Central memory CD8-positive, alpha-beta T cell (primary cell): ENCODE results near the gene PIEZO2.
"Not testable (repeated sequence)": the region's sequence is repeated elsewhere in the genome, so short reads cannot be mapped to it uniquely, and the experiment has no call there.

Experiments
- ATAC-seq: fragments of 150-1000 bp; cut with Tn5 transposase; replicated peaks from 2 replicates; pipeline ENCODE4 v1.10.0; 2022; ENCODE audit warnings: mild to moderate bottlenecking, moderate FRiP score, moderate number of reproducible peaks; ENCODE audit not compliant: poor library complexity, severe bottlenecking; ENCODE audit errors: extremely low read depth
- DNase-seq, 2 donors: peaks; one replicate each; pipeline ENCODE4 v3.0.0; 2021; ENCODE audit warnings: low spot score in 2 of 2
- H3K27ac Mint-ChIP-seq: one replicate; pipeline ENCODE4 v1.8.0; 2022; ENCODE audit warnings: low read depth, mild to moderate bottlenecking, moderate library complexity, mixed read lengths
- H3K27me3 Mint-ChIP-seq: one replicate; pipeline ENCODE4 v1.8.0; 2022; ENCODE audit warnings: mixed read lengths
- H3K36me3 Mint-ChIP-seq: one replicate; pipeline ENCODE4 v1.8.0; 2022; ENCODE audit warnings: mild to moderate bottlenecking, moderate library complexity, mixed read lengths; ENCODE audit not compliant: insufficient read depth
- H3K4me1 Mint-ChIP-seq: one replicate; pipeline ENCODE4 v1.8.0; 2022; ENCODE audit warnings: mixed read lengths
- H3K4me3 Mint-ChIP-seq: one replicate; pipeline ENCODE4 v1.8.0; 2022; ENCODE audit warnings: mild to moderate bottlenecking, moderate library complexity, mixed read lengths
- H3K9me3 Mint-ChIP-seq: one replicate; pipeline ENCODE4 v1.8.0; 2022; ENCODE audit warnings: mixed read lengths

The PIEZO2 gene

DNA sequence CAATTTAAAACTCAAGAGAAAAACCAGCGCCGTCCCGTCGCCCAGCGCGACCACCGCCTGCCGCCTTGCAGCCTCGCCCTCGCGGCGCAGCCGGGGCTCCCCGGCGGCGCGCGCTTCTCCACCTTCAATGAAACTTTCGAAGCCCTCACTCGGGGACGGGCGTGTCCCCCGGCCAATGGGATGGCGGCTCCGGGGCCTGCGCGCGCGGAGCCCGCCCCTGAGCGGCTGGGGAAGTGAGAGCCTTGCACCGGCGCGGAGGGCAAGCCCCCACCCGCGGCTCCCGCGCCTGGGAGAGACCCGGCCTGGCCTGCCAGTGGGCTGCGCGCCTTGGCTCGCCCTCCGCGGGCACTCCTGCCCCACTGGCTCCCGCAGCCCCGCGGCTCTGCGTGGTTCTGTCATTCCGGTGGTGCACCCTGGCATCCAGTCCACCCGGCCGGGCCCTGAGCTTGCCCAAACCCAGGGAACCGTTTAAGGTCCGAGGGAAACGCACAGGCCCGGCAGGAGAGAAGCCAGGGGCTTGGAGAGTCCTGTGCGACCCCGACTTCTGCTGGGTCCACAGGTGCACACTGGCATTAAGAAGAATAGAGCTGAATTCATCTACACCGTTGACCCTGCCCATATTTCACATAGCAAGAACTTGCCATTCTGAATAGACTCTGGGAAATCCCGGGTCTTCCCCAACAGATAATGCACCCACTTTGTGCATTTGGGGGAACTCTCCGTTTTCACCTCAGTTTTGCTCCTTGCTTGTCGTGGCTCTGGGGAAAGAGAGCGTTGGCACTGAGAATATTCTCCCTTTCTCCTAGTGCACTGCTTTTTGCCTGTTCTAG, at the start of gene PIEZO2:
TSS of gene PIEZO2 (minus strand) at position 129 of the 830 bp plus-strand sequence. CDS start 981 bp downstream, outside the sequence.
- no peak for DNase-seq
- Mint-ChIP-seq H3K4me3 (no peak within 1 kb of the TSS), H3K27me3 (peaks cover 27% of the 10 kb centered on the region), H3K9me3 (peaks cover 4% of the 10 kb centered on the region), H3K4me1 (no peaks in the 10 kb centered on the region), H3K36me3 (no peaks in the 10 kb centered on the region), H3K27ac (no peak within 1 kb of the TSS)
- no peak for ATAC-seq

DNA sequence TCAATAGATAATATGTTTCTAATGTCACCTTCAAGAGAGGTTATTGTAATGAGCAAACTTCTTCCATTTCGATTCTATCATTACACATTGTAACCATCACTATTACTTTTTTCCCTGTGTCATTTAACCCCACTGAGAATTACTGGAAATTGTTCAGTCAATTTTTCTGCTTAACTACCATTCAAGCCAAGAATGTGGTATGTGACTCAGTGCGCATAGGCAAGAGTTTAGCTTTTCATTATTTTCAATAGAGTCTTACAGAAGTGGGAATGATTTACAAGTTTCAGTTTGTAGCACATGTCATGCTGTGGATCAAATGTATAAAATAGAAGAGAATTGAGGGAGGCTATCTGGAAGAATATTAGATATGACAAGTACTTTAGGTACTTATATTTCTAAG, 34.3 kb upstream of the PIEZO2 start:
- no peak for ATAC-seq
- DNase-seq: no peak
- Mint-ChIP-seq H3K4me1 (no peaks in the 10 kb centered on the region), H3K27me3 (no peaks in the 10 kb centered on the region), H3K4me3 (no peak overlapping the region), H3K27ac (no peak overlapping the region), H3K9me3 (peaks cover 4% of the 10 kb centered on the region), H3K36me3 (no peaks in the 10 kb centered on the region)

DNA sequence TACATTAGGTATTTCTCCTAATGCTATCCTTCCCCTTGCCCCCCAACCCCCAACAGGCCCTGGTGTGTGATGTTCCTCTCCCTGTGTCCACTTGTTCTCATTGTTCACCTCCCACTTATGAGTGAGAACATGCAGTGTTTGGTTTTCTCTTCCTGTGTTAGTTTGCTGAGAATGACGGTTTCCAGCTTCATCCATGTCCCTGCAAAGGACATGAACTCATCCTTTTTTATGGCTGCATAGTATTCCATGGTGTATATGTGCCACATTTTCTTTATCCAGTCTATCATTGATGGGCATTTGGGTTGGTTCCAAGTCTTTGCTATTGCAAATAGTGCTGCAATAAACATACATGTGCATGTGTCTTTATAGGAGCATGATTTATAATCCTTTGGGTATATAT, 32.3 kb upstream of the PIEZO2 start:
- ATAC-seq, H3K4me3 Mint-ChIP-seq, H3K4me1 Mint-ChIP-seq, H3K36me3 Mint-ChIP-seq, H3K27ac Mint-ChIP-seq, H3K27me3 Mint-ChIP-seq, DNase-seq, H3K9me3 Mint-ChIP-seq: not testable (repeated sequence)

DNA sequence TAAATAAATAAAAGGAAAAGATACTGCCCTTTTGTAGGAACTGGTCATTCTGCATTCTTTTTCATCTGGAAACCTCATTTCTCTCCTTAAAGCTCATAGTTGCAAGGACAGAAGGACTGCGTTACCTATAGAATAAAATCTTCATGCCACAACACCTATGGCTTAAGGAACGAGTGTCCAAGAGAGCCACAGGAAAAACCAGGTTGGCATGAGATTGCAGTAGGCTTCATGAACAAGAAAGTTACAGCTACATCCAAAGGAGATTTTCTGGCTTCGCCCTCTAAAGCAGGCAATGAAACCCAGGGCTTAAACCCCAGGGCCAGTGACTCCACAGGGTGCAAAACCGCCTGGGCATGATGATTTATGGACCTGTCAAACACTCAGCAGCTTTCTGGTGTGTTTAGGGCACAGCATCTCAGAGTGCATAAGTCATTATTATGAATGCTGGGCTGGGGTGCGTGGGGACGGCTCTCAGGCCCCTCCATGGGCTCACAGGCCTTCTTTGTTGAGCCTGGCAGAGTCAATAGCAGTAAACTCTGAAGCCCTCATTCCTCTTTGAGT, 30.7 kb upstream of the PIEZO2 start:
- H3K27ac Mint-ChIP-seq: no peak overlapping the region
- H3K36me3 Mint-ChIP-seq: peaks cover 2% of the 10 kb centered on the region
- H3K4me1 Mint-ChIP-seq: no peaks in the 10 kb centered on the region
- no peaks in the 10 kb centered on the region for H3K27me3 Mint-ChIP-seq
- H3K9me3 Mint-ChIP-seq: peaks cover 4% of the 10 kb centered on the region
- no peak overlapping the region for H3K4me3 Mint-ChIP-seq
- DNase-seq: no peak
- ATAC-seq: no peak

DNA sequence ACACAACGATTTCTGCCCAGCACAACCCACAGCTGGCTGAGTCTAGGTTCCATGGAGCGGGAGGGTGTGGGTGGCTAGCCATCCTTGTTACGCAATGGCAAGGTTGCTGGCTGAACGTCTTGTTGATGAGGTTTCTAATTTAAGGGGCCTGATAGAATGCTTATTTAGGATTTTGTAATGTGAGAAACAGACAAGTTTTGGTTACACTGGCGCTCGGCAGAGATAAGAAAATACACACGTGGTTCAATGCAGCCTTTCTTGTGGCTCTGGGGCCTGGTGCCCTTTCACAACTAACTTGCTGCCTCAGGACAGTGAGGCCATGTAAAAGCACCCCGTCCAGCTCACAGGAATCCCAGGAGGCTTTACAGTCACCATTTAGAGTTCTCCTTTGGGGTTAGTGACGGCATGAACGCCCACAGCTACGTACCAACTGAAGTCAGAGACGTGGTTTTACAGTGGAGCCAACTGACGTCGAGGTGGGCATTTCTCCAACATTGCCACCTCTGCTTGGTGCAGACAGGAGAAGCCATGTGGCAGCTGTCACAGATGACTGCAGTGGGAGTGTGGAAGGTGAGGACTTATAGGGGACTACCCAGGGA, 29.7 kb upstream of the PIEZO2 start:
- Mint-ChIP-seq H3K27me3 (no peaks in the 10 kb centered on the region), H3K4me3 (no peak overlapping the region), H3K27ac (no peak overlapping the region), H3K36me3 (peaks cover 2% of the 10 kb centered on the region), H3K9me3 (peaks cover 4% of the 10 kb centered on the region), H3K4me1 (no peaks in the 10 kb centered on the region)
- DNase-seq: no peak
- no peak for ATAC-seq

DNA sequence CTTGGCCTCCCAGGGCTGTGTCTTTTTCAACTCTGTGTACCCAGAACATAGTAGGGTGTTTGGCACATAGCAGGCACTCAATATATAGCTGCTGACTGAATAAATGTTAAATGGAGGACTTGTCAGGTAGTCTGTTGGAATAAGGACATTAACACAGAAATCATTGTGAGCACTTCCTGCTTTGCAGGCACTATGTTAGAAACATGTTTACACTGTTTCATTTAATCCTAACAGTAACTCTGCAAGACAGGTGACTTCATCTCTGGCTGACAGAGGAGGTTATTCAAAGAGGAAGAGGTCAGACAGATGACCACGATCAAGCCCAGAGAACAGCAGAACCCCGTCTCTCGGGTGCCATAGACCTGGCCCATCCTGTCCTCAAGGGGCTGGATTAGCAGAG, 28.0 kb upstream of the PIEZO2 start:
- Mint-ChIP-seq H3K36me3 (peaks cover 2% of the 10 kb centered on the region), H3K4me3 (no peak overlapping the region), H3K4me1 (no peaks in the 10 kb centered on the region), H3K27ac (no peak overlapping the region), H3K27me3 (no peaks in the 10 kb centered on the region), H3K9me3 (peaks cover 4% of the 10 kb centered on the region)
- DNase-seq (no peak), ATAC-seq (no peak)

DNA sequence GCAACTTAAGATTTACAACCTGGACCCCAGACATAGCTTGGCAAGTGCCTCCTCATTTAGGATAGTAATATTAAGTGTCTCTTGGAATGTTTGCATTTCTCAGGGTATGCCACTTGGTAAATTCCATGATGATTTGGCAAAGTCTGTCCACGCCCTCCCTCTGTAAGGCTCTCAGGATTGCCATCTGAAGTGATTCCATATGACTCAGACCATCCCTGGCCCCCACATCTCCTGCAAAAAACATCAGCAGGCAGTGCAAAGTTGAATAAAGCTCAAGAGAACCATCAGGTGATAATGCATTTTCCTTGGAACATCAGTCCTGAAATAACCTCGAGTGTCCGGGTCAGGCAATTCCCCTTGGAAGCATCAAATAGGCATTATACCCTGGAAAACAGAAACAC, 27.1 kb upstream of the PIEZO2 start:
- ATAC-seq (no peak), DNase-seq (no peak)
- H3K27ac Mint-ChIP-seq: no peak overlapping the region
- H3K36me3 Mint-ChIP-seq: peaks cover 2% of the 10 kb centered on the region
- no peaks in the 10 kb centered on the region for H3K9me3 Mint-ChIP-seq
- no peaks in the 10 kb centered on the region for H3K4me1 Mint-ChIP-seq
- H3K27me3 Mint-ChIP-seq: no peaks in the 10 kb centered on the region
- no peak overlapping the region for H3K4me3 Mint-ChIP-seq

DNA sequence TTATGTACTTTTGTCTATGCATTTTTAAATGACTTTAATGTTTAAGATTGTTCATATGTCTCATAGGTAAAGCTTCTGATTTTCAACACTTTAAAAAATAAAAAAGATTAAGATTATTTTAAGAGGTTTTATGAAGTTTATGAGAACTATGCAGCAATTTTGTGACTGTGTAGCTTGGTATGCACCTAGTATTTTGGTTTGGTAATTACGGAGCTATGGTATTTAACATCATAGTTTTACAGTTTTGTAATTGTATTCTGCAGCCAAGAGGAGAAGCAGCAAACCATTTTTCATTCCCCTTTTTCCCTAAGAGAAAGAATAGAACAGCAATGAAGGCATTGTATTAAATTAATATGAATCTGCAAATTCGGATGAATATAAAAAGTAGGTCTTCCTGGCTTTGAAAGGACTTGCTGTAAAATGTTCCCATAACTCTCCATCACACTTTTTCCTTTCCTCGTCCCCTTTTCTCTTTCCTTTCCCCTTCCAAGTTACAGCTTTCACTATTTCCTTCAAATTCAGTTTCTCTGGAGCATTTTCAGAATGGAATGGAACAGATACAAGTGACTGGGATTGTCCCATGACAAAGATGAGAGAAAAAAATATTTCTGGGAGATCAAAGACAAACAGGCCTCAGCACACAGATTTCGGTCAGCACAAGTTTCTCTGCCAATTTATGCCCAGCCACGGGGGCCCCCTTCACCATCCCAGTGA, 26.1 kb upstream of the PIEZO2 start:
- no peak for ATAC-seq
- DNase-seq: no peak
- Mint-ChIP-seq H3K27me3 (no peaks in the 10 kb centered on the region), H3K4me1 (no peaks in the 10 kb centered on the region), H3K9me3 (no peaks in the 10 kb centered on the region), H3K36me3 (peaks cover 2% of the 10 kb centered on the region), H3K4me3 (no peak overlapping the region), H3K27ac (no peak overlapping the region)

DNA sequence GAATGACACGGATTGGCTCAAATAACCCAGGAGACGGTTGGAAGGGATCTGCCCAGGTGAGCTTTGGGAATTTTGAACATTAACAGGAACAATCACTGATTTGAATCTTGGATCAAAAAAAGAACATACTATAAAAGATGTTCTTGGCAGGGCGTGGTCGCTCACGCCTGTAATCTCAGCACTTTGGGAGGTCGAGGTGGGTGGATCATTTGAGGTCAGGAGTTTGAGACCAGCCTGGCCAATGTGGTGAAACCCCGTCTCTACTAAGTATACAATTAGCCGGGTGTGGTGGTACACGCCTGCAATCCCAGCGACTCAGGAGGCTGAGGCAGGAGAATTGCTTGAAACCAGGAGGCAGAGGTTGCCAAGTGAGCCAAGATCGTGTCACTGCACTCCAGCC, 24.8 kb upstream of the PIEZO2 start:
- H3K9me3 Mint-ChIP-seq, H3K27me3 Mint-ChIP-seq, H3K4me1 Mint-ChIP-seq, H3K36me3 Mint-ChIP-seq, DNase-seq, ATAC-seq, H3K27ac Mint-ChIP-seq, H3K4me3 Mint-ChIP-seq: not testable (repeated sequence)

DNA sequence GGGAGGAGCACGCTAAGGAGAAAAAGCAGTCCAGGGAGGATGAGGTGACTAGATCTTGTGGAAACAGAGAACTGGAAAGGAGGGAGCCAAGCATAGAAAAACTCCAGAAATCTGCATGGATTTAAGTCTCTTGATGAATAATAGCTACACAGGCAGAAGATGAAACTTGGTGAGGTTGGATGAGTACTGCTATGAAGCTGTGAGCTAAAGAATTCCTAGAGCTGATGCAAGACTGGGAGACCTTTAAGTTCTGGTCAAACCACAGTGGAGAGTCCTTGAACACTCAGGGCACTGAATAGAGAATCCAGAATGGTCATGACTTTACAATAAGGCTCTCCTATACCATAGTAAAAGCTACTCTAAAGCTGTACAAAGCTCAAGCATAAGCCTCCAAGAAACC, 18.4 kb upstream of the PIEZO2 start:
- ATAC-seq (no peak), DNase-seq (no peak)
- H3K36me3 Mint-ChIP-seq: no peaks in the 10 kb centered on the region

DNA sequence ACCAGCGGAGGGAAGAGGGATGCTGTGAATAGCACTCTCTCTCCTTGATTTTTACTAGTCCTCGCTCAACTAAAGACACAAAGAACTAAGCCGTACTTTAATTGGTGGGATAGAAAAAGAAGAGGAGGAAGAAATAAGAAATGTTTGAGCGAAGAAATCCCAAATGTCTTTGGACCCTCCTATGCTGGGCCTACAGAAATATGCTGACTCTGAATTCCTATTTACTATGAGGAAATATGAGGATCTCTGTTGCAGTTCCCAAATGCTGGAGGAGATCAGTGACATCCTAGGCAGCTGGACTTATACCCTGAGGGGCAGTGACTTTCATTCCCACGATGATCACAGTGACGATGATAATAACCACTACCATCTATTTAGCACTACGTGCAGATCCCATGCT, 16.6 kb upstream of the PIEZO2 start:
- H3K27ac Mint-ChIP-seq: no peak overlapping the region

More for the DNA sequence above, 18.4 kb upstream of the PIEZO2 start:
- H3K4me1 Mint-ChIP-seq: no peaks in the 10 kb centered on the region
- no peaks in the 10 kb centered on the region for H3K27me3 Mint-ChIP-seq
- H3K27ac Mint-ChIP-seq: no peak overlapping the region
- no peak overlapping the region for H3K4me3 Mint-ChIP-seq
- peaks cover 11% of the 10 kb centered on the region for H3K9me3 Mint-ChIP-seq

DNA sequence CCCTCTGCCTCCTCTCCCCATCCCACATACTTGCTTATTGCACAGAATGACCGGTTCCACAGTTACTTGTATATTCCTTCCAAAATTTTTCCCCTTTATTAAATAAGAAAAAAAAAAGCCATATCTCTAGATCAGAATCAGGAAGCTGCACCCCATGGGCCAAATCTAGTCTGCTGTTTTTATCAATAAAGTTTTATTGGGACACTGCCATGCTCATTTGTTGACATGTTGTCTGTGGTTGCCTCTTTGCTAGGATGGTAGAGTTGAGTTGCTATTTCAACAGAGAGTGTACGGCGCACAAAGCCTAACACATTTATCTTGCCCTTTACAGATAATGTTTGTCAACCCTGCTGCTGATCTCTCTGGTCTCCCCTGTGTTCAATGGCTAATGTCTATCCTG, 15.8 kb upstream of the PIEZO2 start:
- ATAC-seq (no peak), DNase-seq (no peak)
- Mint-ChIP-seq H3K4me1 (no peaks in the 10 kb centered on the region), H3K27me3 (no peaks in the 10 kb centered on the region), H3K36me3 (no peaks in the 10 kb centered on the region), H3K4me3 (no peak overlapping the region), H3K9me3 (peaks cover 11% of the 10 kb centered on the region), H3K27ac (no peak overlapping the region)

More for the DNA sequence above, 16.6 kb upstream of the PIEZO2 start:
- ATAC-seq: no peak
- Mint-ChIP-seq H3K4me1 (no peaks in the 10 kb centered on the region), H3K4me3 (no peak overlapping the region), H3K9me3 (peaks cover 11% of the 10 kb centered on the region), H3K36me3 (no peaks in the 10 kb centered on the region), H3K27me3 (no peaks in the 10 kb centered on the region)
- DNase-seq: no peak
